HG02884 (cell line): Measurements from ENCODE around the gene SALL1.

Experiments used
- ATAC-seq: cut with Tn5 transposase; IDR thresholded peaks from one replicate; pipeline ENCODE4 v1.9.1; 2021; ENCODE audit warnings: mild to moderate bottlenecking, moderate library complexity; ENCODE audit not compliant: unreplicated experiment

Gene SALL1

GRCh38 chr16:51114382-51114781, 36.7 kb downstream of the SALL1 start:
- no peak for ATAC-seq

GRCh38 chr16:51113236-51114125, 37.6 kb downstream of the SALL1 start:
- ATAC-seq: no peak

GRCh38 chr16:51112323-51112722, 38.7 kb downstream of the SALL1 start:
- no peak for ATAC-seq

- ATAC-seq: no peak
Measured at GRCh38 chr16:51111759-51112158, 39.3 kb downstream of the SALL1 start.

- ATAC-seq: no peak
Measured at GRCh38 chr16:51110700-51111157, 40.3 kb downstream of the SALL1 start.

GRCh38 chr16:51109173-51109572, 41.9 kb downstream of the SALL1 start:
- no peak for ATAC-seq

GRCh38 chr16:51107742-51108141, 43.3 kb downstream of the SALL1 start:
- ATAC-seq: no peak

- no peak for ATAC-seq
Measured at GRCh38 chr16:51106535-51106934, 44.5 kb downstream of the SALL1 start.

- no peak for ATAC-seq
Measured at GRCh38 chr16:51103590-51103989, 47.5 kb downstream of the SALL1 start.

GRCh38 chr16:51097729-51098128, 53.3 kb downstream of the SALL1 start:
- no peak for ATAC-seq

GRCh38 chr16:51095890-51096626, 55.0 kb downstream of the SALL1 start:
- ATAC-seq: no peak

- no peak for ATAC-seq
Measured at GRCh38 chr16:51095084-51095881, 55.8 kb downstream of the SALL1 start.

- ATAC-seq: no peak
Measured at GRCh38 chr16:51093726-51094280, 57.3 kb downstream of the SALL1 start.
